HepG2 (cell line): Measurements from ENCODE around the gene SYMPK. TPM values are rescaled to one million over a fixed set of nuclear protein-coding genes. Genes with fewer than 3 reads are reported as not detected.

Source experiments
- ATAC-seq: fragments of 200-7000 bp; cut with Tn5 transposase; 3 replicates; pipeline ENCODE4 v1.9.1; 2020; ENCODE audit warnings: mild to moderate bottlenecking, moderate library complexity
- BruUV-seq: library from RNA; stranded (reverse); fragments of 400-500 nt; replicated peaks from 2 replicates; lab custom pipeline; 2021; lab: Mats Ljungman, UMichigan
- CTCF ChIA-PET: fragments of 300-600 bp; formaldehyde crosslinking; extraction: SDS; loops from one replicate; lab custom pipeline; 2021; ENCODE audit warnings: low total read pairs, inconsistent platforms, low intra/inter-chr PET ratio; lab: Yijun Ruan, JAX
- POLR2A ChIA-PET: fragments of 350-600 bp; sonication (Branson Sonifier 250); formaldehyde crosslinking; loops from one replicate; lab custom pipeline; 2020; ENCODE audit warnings: antibody characterized with exemption, inconsistent platforms; lab: Yijun Ruan, JAX
- DNase-seq: peaks from one replicate; pipeline ENCODE4 v3.0.0-alpha.2; 2015; ENCODE audit warnings: low spot score
- FAIRE-seq: peaks from 3 replicates; lab custom pipeline; 2011; peaks lifted over from hg19 to GRCh38; lab: Jason Lieb, UNC
- H2AFZ ChIP-seq: one replicate; pipeline ENCODE4 v1.6.1; 2011; ENCODE audit warnings: low read length, inconsistent platforms
- H3K27ac ChIP-seq: fragments of 300-600 bp; 3 replicates; pipeline ENCODE4 v1.8.0; 2011; ENCODE audit warnings: mixed run types, mild to moderate bottlenecking, mixed read lengths, low read length, inconsistent platforms; ENCODE audit not compliant: insufficient read depth; ENCODE audit errors: extremely low read length
- H3K27me3 ChIP-seq, 2 experiments: fragments of 200-600 bp in 1 of 2; 2 replicates in 1 of 2; 3 replicates in 1 of 2; pipeline versions ENCODE4 v1.6.0 to v1.8.0; 2011; ENCODE audit warnings: low read length in 2 of 2, mild to moderate bottlenecking in 2 of 2, moderate library complexity in 2 of 2, inconsistent platforms in 1 of 2; ENCODE audit not compliant: insufficient read depth in 2 of 2, control insufficient read depth in 1 of 2
- H3K36me3 ChIP-seq, 2 experiments: fragments of 200-600 bp in 1 of 2; replicated peaks in 1 of 2; 2 replicates in 1 of 2; 3 replicates in 1 of 2; pipeline versions ENCODE4 v1.5.1 to v1.8.0; 2011; ENCODE audit warnings: low read length in 2 of 2, inconsistent platforms in 1 of 2; ENCODE audit not compliant: insufficient read depth in 2 of 2, control insufficient read depth in 1 of 2
- H3K4me1 ChIP-seq: 2 replicates; pipeline ENCODE4 v1.5.1; 2012; ENCODE audit warnings: low read length, inconsistent platforms; ENCODE audit not compliant: insufficient read depth
- H3K4me2 ChIP-seq: 2 replicates; pipeline ENCODE4 v1.6.0; 2011; ENCODE audit warnings: low read depth, low read length, inconsistent platforms
- H3K4me3 ChIP-seq, 3 experiments: fragments of 200-600 bp in 1 of 3; sonication (generic), shearing (Covaris generic) in 1 of 3; replicated peaks in 1 of 3; 2 replicates each; pipeline ENCODE4 v1.5.1; 2011 to 2016; ENCODE audit warnings: low read length in 3 of 3, inconsistent platforms in 2 of 3, low read depth in 2 of 3, mild to moderate bottlenecking in 2 of 3, control low read depth in 1 of 3, mixed read lengths in 1 of 3; ENCODE audit not compliant: insufficient read depth in 1 of 3
- H3K79me2 ChIP-seq: one replicate; pipeline ENCODE4 v1.6.1; 2011; ENCODE audit warnings: low read length, inconsistent platforms; ENCODE audit not compliant: insufficient read depth
- H3K9ac ChIP-seq: 2 replicates; pipeline ENCODE4 v1.6.0; 2011; ENCODE audit warnings: mild to moderate bottlenecking, low read depth, low read length, inconsistent platforms; ENCODE audit not compliant: insufficient read depth
- H3K9me3 ChIP-seq: 2 replicates; pipeline ENCODE4 v1.5.1; 2012; ENCODE audit warnings: mild to moderate bottlenecking, low read length
- H4K20me1 ChIP-seq: 2 replicates; pipeline ENCODE4 v1.6.0; 2011; ENCODE audit warnings: inconsistent platforms, mild to moderate bottlenecking, low read length, moderate library complexity; ENCODE audit not compliant: insufficient read depth
- ISX ChIP-seq: sonication (generic); formaldehyde crosslinking; conservative IDR thresholded peaks from 2 replicates; pipeline ENCODE4 v1.5.0; 2020; ENCODE audit warnings: missing genetic modification reagents
- MAF1 ChIP-seq: sonication (generic); formaldehyde crosslinking; IDR thresholded peaks from 2 replicates; pipeline ENCODE4 v1.5.0; 2020; ENCODE audit warnings: missing genetic modification reagents, borderline replicate concordance
- MAFK ChIP-seq, 2 experiments: IDR thresholded peaks in 1 of 2; conservative IDR thresholded peaks in 1 of 2; 2 replicates each; pipeline ENCODE4 v1.6.1; 2011; ENCODE audit warnings: improper control_type of control experiment in 2 of 2, low read length in 2 of 2
- NFE2L2 ChIP-seq: fragments of 150-350 bp; IDR thresholded peaks from 2 replicates; pipeline ENCODE4 v1.6.1; 2014; ENCODE audit warnings: low read length
- NR0B2 ChIP-seq: sonication (generic); formaldehyde crosslinking; IDR thresholded peaks from 2 replicates; pipeline ENCODE4 v1.4.0; 2020; ENCODE audit warnings: mild to moderate bottlenecking, missing genetic modification reagents
- NR3C1 ChIP-seq: sonication (generic); formaldehyde crosslinking; IDR thresholded peaks from 2 replicates; pipeline ENCODE4 v1.4.0; 2020; ENCODE audit warnings: missing genetic modification reagents
- RBM39 ChIP-seq: fragments of 200-400 bp; formaldehyde crosslinking; IDR thresholded peaks from one replicate; pipeline ENCODE4 v1.6.1; 2018; ENCODE audit warnings: antibody characterized with exemption, mild to moderate bottlenecking, low read depth, low read length; ENCODE audit not compliant: poor library complexity, severe bottlenecking
- RNF2 ChIP-seq: fragments of 450-650 bp; conservative IDR thresholded peaks from 2 replicates; pipeline ENCODE4 v1.6.1; 2016; ENCODE audit warnings: low read depth
- SMAD1 ChIP-seq: sonication (generic); formaldehyde crosslinking; IDR thresholded peaks from 2 replicates; pipeline ENCODE4 v1.4.0; 2020; ENCODE audit warnings: missing genetic modification reagents, low read depth, mild to moderate bottlenecking, borderline replicate concordance
- SP140L ChIP-seq: sonication (generic); formaldehyde crosslinking; IDR thresholded peaks from 2 replicates; pipeline ENCODE4 v1.4.0; 2020; ENCODE audit warnings: missing genetic modification reagents, borderline replicate concordance
- ZC3H13 ChIP-seq: sonication (generic); formaldehyde crosslinking; IDR thresholded peaks from 2 replicates; pipeline ENCODE4 v1.8.1; 2023; ENCODE audit warnings: mild to moderate bottlenecking, missing genetic modification reagents, moderate library complexity
- ZMYM3 ChIP-seq: sonication (generic); formaldehyde crosslinking; IDR thresholded peaks from 2 replicates; pipeline ENCODE4 v1.5.1; 2020; ENCODE audit warnings: mild to moderate bottlenecking, missing genetic modification reagents
- ZMYM4 ChIP-seq: sonication (generic); formaldehyde crosslinking; IDR thresholded peaks from 2 replicates; pipeline ENCODE4 v1.8.1; 2023; ENCODE audit warnings: mild to moderate bottlenecking, missing genetic modification reagents
- ZNF619 ChIP-seq: sonication (generic); formaldehyde crosslinking; IDR thresholded peaks from 2 replicates; pipeline ENCODE4 v1.4.0; 2020; ENCODE audit warnings: mild to moderate bottlenecking, missing genetic modification reagents
- in situ Hi-C: cut with HindIII; loops from 2 replicates; pipeline ENCODE4 v1.10.0; 2017; ENCODE audit warnings: low pct_unique_long_range_greater_than_20kb; ENCODE audit not compliant: extremely low pct_ligation_motif_present
- intact Hi-C: fragments of 100-400 bp; cut with micrococcal nuclease; formaldehyde crosslinking; loops from one replicate; pipeline ENCODE4 v1.10.0; 2022; ENCODE audit not compliant: unreplicated experiment
- polyA plus RNA-seq, 8 experiments: library from polyadenylated mRNA; depleted of rRNA in 3 of 8; stranded (reverse) in 7 of 8; unstranded in 1 of 8; fragments of >200 nt; fragmentation: Illumina TruSeq in 4 of 8; extraction: Trizol in 4 of 8; gene quantifications; 2 replicates each; pipeline versions ENCODE4 v1.2.1 to v1.2.3, GENCODE V29; 2011 to 2016; ENCODE audit warnings: low read depth in 4 of 8, missing spikeins in 1 of 8, mixed read lengths in 1 of 8; ENCODE audit not compliant: insufficient read depth in 1 of 8
- total RNA-seq, 5 experiments: library from RNA; depleted of rRNA; stranded (reverse); fragments of >200 nt; fragmentation: Illumina TruSeq; extraction: Trizol; gene quantifications; 2 replicates each; pipeline ENCODE4 v1.2.3, GENCODE V29; 2016; ENCODE audit warnings: low read depth in 1 of 5

Gene SYMPK
- total and polyA plus RNA-seq, 2 of the 13 experiments (the other 11 are each of a cell fraction or from before 2014, with no cell fraction given) = 21.9 to 55.7 TPM

- TF ChIP-seq MAFK (conservative IDR thresholded peaks at IDR 0.05 in 1 of 2, IDR thresholded peaks at IDR 0.05 in 1 of 2; ENCODE audit: low read length in 2 of 2) (peak; percentile 98), SMAD1 (no peak), RNF2 (no peak), ZNF619 (no peak), MAF1 (CRISPR knock-in tag) (no peak), SP140L (CRISPR knock-in tag) (no peak), ZMYM4 (CRISPR knock-in tag) (no peak), NR3C1 (CRISPR knock-in tag) (no peak), ISX (no peak), NR0B2 (CRISPR knock-in tag) (no peak), ZC3H13 (CRISPR knock-in tag) (no peak), NFE2L2 (peak; percentile 86)
Observed at GRCh38 chr19:45809643-45810159, 53.2 kb downstream of the SYMPK start (continued).

GRCh38 chr19:45805719-45806118 lies 57.2 kb downstream of the SYMPK start:
- DNase-seq (no peak), FAIRE-seq (no peak), ATAC-seq (no peak)
- Histone ChIP-seq H3K36me3 (no peaks in the 10 kb centered on the region), H4K20me1 (no peaks in the 10 kb centered on the region), H3K27ac (no peak overlapping the region), H3K79me2 (no peaks in the 10 kb centered on the region), H3K4me1 (peaks cover 19% of the 10 kb centered on the region), H3K9ac (no peak overlapping the region), H3K27me3 (peaks cover 0 to 12% of the 10 kb centered on the region in 2 experiments; a peak in 3 of 5 replicates), H2AFZ (no peak overlapping the region), H3K4me3 (no peak overlapping the region), H3K4me2 (no peak overlapping the region), H3K9me3 (no peaks in the 10 kb centered on the region)
- intact Hi-C loops = no loop called here
- no TSS peak for BruUV-seq
- POLR2A ChIA-PET = interaction anchor here (0.7 kb wide), 1 partner anchor 13 kb away, joined by 3 read pairs; the partner anchor contains the start of gene DMWD
- TF ChIP-seq RBM39 (no peak), ZMYM3 (peak; percentile 86)
- in situ Hi-C loops = no loop called here
- CTCF ChIA-PET = no interaction called here
